HCT116 (cell line): Measurements from ENCODE around the gene SLCO4C1.

Experiments
- CEBPB ChIP-seq: IDR thresholded peaks from 2 replicates; pipeline ENCODE4 v1.6.1; 2012; ENCODE audit warnings: low read depth
- ELF1 ChIP-seq: IDR thresholded peaks from 2 replicates; pipeline ENCODE4 v1.6.1; 2012; ENCODE audit warnings: low read depth, borderline replicate concordance
- EZH2 ChIP-seq: fragments of 200-600 bp; sonication (generic); IDR thresholded peaks from 2 replicates; pipeline ENCODE4 v1.6.1; 2017; ENCODE audit warnings: antibody characterized with exemption, mixed run types
- POLR2A ChIP-seq: IDR thresholded peaks from 2 replicates; pipeline ENCODE4 v1.7.0; 2011; ENCODE audit warnings: borderline replicate concordance; ENCODE audit not compliant: insufficient read depth, insufficient read length; ENCODE audit errors: extremely low read depth
- SP1 ChIP-seq: IDR thresholded peaks from 2 replicates; pipeline ENCODE4 v1.6.1; 2012; ENCODE audit warnings: low read depth
- TF ChIP-seq, protein P1 (sequence below), 3 experiments: fragments of 200-600 bp in 1 of 3; sonication (generic) in 1 of 3; IDR thresholded peaks in 2 of 3; conservative IDR thresholded peaks in 1 of 3; 2 replicates each; pipeline ENCODE4 v1.5.1; 2012 to 2017; ENCODE audit warnings: low read depth in 2 of 3, low read length in 2 of 3, antibody characterized with exemption in 1 of 3, borderline replicate concordance in 1 of 3, control low read depth in 1 of 3, mild to moderate bottlenecking in 1 of 3, mixed read lengths in 1 of 3, mixed run types in 1 of 3, moderate library complexity in 1 of 3; ENCODE audit not compliant: insufficient read depth in 1 of 3

- TF ChIP-seq, protein P1, sequence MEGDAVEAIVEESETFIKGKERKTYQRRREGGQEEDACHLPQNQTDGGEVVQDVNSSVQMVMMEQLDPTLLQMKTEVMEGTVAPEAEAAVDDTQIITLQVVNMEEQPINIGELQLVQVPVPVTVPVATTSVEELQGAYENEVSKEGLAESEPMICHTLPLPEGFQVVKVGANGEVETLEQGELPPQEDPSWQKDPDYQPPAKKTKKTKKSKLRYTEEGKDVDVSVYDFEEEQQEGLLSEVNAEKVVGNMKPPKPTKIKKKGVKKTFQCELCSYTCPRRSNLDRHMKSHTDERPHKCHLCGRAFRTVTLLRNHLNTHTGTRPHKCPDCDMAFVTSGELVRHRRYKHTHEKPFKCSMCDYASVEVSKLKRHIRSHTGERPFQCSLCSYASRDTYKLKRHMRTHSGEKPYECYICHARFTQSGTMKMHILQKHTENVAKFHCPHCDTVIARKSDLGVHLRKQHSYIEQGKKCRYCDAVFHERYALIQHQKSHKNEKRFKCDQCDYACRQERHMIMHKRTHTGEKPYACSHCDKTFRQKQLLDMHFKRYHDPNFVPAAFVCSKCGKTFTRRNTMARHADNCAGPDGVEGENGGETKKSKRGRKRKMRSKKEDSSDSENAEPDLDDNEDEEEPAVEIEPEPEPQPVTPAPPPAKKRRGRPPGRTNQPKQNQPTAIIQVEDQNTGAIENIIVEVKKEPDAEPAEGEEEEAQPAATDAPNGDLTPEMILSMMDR (IDR thresholded peaks at IDR 0.05 in 2 of 3, conservative IDR thresholded peaks at IDR 0.05 in 1 of 3; ENCODE audit: borderline replicate concordance in 1 of 3, insufficient read depth in 1 of 3, low read depth in 2 of 3, low read length in 2 of 3): no peak
- TF ChIP-seq EZH2: no peak
- no peak for TF ChIP-seq SP1
- no peak for TF ChIP-seq CEBPB
- no peak for TF ChIP-seq ELF1
- no peak for TF ChIP-seq POLR2A
Measured at GRCh38 chr5:102271759-102272158, 24.3 kb downstream of the SLCO4C1 start.
